ENCODE results near the gene MSMO1. TPM values are rescaled to one million over a fixed set of nuclear protein-coding genes. Genes with fewer than 3 reads are reported as not detected.

MSMO1 gene
- polyA plus RNA-seq, 1 of the 3 experiments (the other 2 are of a cell fraction), result 13.2 TPM

- Histone ChIP-seq H3K4me1 (ENCODE audit: control insufficient read depth in 1 of 2, insufficient read depth in 2 of 2, low read depth in 1 of 2, low read length in 1 of 2) (peaks cover 12 to 22% of the 10 kb centered on the region in 2 experiments; a peak in 3 of 4 replicates), H3K27ac (ENCODE audit: low read depth in 2 of 2, low read length in 1 of 2) (no peak overlapping the region), H3K9ac (no peak overlapping the region), H3K9me2 (no peaks in the 10 kb centered on the region), H3K9me3 (no peaks in the 10 kb centered on the region), H3K27me3 (ENCODE audit: insufficient read depth) (no peaks in the 10 kb centered on the region), H3K79me2 (ENCODE audit: insufficient read depth) (no peaks in the 10 kb centered on the region), H2AFZ (ENCODE audit: low read depth) (no peak overlapping the region), H3F3A (replicated peaks; ENCODE audit: insufficient read depth) (no peaks in the 10 kb centered on the region), H3K4me3 (ENCODE audit: low read depth in 2 of 2, low read length in 1 of 2) (no peak overlapping the region), H3K4me2 (no peak overlapping the region), H4K20me1 (ENCODE audit: insufficient read depth) (no peaks in the 10 kb centered on the region), H3K36me3 (replicated peaks in 1 of 2; ENCODE audit: control insufficient read depth in 1 of 2, insufficient read depth in 2 of 2, low read length in 1 of 2) (no peaks in the 10 kb centered on the region)
- ChIA-PET CTCF (interaction anchor here (1.0 to 1.9 kb wide), 4 partner anchors 29 to 79 kb away, joined by 3 to 6 read pairs (median 4); no protein-coding TSS in a partner anchor), POLR2A (no interaction called here)
- TF ChIP-seq FOXJ3 (CRISPR knock-in tag; IDR thresholded peaks at IDR 0.05) (no peak), MEF2A (IDR thresholded peaks at IDR 0.05; ENCODE audit: borderline replicate concordance, low read depth) (no peak)
- WGBS (ENCODE audit: low lambda C conversion rate), result 94% methylated on average over 1 of the region's 1 CpG
- DNase-seq, result no peak
Measured at GRCh38 chr4:165386328-165386727, 58.9 kb downstream of the MSMO1 start.

- no peaks in the 10 kb centered on the region for H3F3A ChIP-seq (replicated peaks; ENCODE audit: insufficient read depth)
- H3K4me3 ChIP-seq (ENCODE audit: low read depth in 2 of 2, low read length in 1 of 2), result no peak overlapping the region
- H3K36me3 ChIP-seq (replicated peaks in 1 of 2; ENCODE audit: control insufficient read depth in 1 of 2, insufficient read depth in 2 of 2, low read length in 1 of 2), result no peaks in the 10 kb centered on the region
- ChIA-PET POLR2A (no interaction called here), CTCF (interaction anchor here (1.0 to 1.7 kb wide), 2 partner anchors 10 to 45 kb away, joined by 3 to 6 read pairs; partner anchors contain the start of gene CPE)
- no peak for TF ChIP-seq POLR2AphosphoS5 (IDR thresholded peaks at IDR 0.05; ENCODE audit: low read depth, low read length)
- H3K4me2 ChIP-seq, result no peak overlapping the region
- no peaks in the 10 kb centered on the region for H3K27me3 ChIP-seq (ENCODE audit: insufficient read depth)
- peaks cover 12 to 14% of the 10 kb centered on the region in 2 experiments; a peak in 3 of 4 replicates for H3K4me1 ChIP-seq (ENCODE audit: control insufficient read depth in 1 of 2, insufficient read depth in 2 of 2, low read depth in 1 of 2, low read length in 1 of 2)
- H3K9ac ChIP-seq, result no peak overlapping the region
- no peaks in the 10 kb centered on the region for H3K79me2 ChIP-seq (ENCODE audit: insufficient read depth)
- no peaks in the 10 kb centered on the region for H3K9me3 ChIP-seq
- no peak for DNase-seq
- no peak overlapping the region for H2AFZ ChIP-seq (ENCODE audit: low read depth)
- no peak overlapping the region for H3K27ac ChIP-seq (ENCODE audit: low read depth in 2 of 2, low read length in 1 of 2)
- no peaks in the 10 kb centered on the region for H3K9me2 ChIP-seq
- no peaks in the 10 kb centered on the region for H4K20me1 ChIP-seq (ENCODE audit: insufficient read depth)
Measured at GRCh38 chr4:165388756-165389155, 61.3 kb downstream of the MSMO1 start.

Small RNAs within 50 kb of the gene (small RNA-seq; reads per million reads assigned to genes)
- 0 reads per million in 7 experiments for gene MIR578

Other genes with a start within 250 kb of the MSMO1 start
- 9.1 and 14.4 TPM in 2 replicates for gene TMEM192, start 214.8 kb upstream of the MSMO1 start, polyA plus RNA-seq (2012; rRNA removed)
- gene KLHL2, start 120.1 kb upstream of the MSMO1 start, polyA plus RNA-seq (2012; rRNA removed), result 25.0 and 36.0 TPM in 2 replicates
- gene CPE, start 51.3 kb downstream of the MSMO1 start, polyA plus RNA-seq (2012; rRNA removed), result 18.2 and 25.9 TPM in 2 replicates

All from SK-N-SH (cell line).